Skeletal muscle cell (primary cell): Measurements from ENCODE around the gene SGTA.

Experiments used
- DNase-seq: peaks from one replicate; pipeline ENCODE4 v3.0.0-alpha.2; 2010; ENCODE audit warnings: low read depth
- H3K4me3 ChIP-seq: 2 replicates; pipeline ENCODE4 v1.5.1; 2011; ENCODE audit warnings: low read depth, mild to moderate bottlenecking, control low read depth, low read length, moderate library complexity

Gene SGTA

DNA sequence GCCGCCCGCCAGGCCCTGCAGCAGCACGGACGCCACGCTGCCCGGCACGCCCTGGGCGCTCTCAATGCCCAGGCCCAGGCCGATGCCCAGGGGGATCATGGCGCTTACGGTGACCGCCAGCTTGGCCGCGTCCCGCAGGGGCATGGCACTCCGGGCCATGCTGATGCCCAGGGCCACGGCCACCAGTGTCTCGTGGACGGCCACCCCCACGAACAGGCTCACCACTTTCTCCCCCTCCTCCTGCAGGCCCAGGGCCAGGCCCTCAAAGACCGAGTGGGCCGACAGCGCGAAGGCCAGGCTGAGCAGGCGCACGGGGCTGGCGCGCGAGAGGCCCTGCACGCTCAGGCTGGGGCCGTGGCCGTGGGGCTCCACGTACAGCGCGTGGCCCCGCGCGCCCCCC lies 50.2 kb downstream of the SGTA start:
- no peak for DNase-seq
- no peak overlapping the region for H3K4me3 ChIP-seq

DNA sequence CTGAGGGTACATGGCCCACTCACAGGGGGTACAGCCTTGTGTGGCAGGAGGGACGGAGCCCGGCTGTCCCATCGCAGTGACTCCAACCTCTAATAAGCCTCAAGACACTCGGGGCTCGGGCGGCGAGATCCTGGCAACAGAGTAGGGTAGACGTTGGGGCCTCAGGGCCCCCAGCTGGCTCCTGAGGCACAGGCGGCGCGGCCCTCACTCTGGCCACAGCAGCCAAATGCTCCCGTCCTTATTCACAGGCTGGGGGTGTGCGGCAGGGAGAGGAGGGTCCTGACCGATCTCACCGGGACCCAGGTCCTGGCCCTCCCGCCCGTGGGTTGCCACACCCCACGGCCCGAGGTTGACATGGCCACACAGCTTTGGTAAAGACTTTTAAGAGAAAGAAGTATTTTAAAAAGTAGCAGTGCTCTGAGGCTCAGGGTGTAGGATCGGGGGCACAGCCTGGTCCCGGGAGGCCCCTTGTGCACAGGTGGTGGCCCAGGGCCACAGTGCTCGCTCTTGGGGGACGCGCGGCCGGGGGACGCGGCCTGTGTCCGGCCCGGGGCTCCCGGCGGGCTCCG lies 50.8 kb downstream of the SGTA start:
- no peak for DNase-seq
- H3K4me3 ChIP-seq, result no peak overlapping the region

DNA sequence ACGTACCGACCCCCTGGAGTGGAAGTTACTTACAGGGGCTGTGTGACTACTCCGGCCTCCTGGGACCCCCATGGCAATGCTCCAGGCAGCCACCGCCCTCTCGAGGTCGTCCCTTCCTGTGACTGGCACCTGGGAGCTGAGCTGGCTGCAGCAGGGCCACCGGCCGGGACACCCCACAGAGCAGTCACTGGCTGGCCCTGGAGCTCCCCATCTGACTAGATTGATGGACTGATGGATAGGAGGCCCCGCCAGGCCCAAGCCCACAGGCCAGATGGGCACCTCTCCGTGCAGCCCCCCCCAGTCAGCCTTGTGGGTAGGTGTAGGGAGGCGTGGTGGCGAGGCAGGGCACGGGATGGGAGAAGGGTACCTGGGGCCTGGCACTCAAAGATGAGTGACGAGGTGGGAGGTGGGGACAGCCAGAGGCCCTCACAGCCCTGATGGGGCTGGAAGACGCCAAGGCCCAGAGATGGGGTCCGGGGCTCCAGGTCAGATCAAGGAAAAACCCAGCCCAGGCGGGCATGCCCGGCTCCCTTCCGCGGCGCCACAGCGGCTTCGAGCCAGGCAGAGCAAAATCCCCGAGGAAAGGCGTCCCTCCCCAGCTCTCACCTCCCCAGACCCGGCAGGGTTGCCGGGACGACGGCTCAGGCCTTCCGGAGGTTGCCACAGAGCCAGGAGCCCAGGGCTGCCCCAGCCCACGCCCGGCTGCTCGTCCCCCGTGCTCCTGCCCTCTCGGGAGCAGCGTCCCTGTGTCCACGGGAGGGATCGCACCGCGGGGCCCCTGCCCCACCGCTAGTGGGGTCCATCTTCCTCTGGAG lies 51.7 kb downstream of the SGTA start:
- no peak overlapping the region for H3K4me3 ChIP-seq
- no peak for DNase-seq

DNA sequence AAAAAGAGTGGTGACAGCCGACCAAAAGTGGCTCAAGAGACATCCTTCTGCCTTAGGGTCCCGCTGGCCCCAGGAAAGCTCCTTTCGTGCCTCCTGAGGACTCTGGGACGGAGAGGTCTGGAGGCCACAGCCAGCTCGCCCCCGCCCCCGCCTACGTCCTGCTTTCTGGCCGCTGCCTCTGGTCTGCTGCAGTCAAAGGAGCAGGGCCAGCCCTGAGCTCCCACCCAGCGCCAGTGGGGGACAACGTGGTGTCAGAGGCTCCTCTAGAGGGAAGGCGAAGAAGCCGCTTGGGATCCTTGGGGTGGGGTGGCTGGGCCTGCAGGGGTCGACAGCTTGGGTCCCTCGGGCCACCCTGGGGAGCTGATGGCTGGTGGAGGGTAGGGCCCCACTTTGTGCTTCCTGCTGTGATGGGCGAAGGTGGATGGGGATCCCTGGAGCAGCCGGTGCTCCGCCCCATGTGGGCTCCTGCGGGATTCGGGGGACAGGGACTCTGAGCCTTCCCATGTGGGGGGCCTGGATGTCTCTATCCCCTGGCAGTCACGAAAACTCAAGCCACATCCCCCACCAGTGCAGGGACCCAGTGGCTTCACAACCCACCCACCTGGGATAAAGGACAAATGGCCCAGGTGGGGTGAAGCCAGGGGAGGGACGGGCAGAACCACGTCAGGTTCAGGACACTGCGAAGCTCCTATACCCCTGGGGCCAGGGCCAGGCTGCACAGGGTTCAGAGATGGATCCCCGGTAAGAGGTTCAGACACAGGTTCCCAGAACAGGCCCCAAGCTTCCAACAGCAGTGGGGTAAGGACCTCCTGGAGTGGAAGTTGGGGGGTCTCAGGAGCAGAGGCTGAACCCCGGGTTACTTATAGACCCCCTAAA lies 52.9 kb downstream of the SGTA start:
- no peak for DNase-seq
- H3K4me3 ChIP-seq, result no peak overlapping the region

DNA sequence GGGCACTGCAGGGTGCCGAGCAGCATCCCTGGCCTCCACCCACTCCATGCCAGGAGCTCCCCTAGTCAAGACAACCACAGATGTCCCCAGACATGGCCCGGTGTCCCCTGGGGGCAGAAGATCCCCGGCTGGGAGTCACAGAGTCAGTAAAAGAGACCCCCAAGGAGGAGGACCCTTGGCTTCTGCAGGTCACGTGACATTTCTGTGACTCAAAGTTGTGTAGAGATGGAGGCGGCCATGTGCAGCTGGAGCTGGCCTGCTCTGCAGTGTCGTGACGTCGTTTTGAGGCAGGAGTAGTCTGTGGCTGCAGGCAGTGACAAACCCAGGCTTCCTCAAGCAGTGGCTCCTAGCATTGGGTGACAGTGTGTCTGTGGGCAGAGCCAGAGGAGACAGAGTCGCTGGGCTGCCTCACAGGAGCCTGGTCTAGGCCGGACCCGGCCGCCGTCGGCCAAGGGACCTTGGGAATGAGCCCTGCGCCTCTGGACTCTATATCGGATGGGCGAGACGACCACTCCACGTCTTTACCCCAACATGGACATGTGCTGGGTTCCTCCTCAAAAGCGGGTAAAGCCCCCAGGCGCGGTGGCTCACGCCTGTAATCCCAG lies 54.2 kb downstream of the SGTA start:
- no peak overlapping the region for H3K4me3 ChIP-seq
- DNase-seq, result no peak

DNA sequence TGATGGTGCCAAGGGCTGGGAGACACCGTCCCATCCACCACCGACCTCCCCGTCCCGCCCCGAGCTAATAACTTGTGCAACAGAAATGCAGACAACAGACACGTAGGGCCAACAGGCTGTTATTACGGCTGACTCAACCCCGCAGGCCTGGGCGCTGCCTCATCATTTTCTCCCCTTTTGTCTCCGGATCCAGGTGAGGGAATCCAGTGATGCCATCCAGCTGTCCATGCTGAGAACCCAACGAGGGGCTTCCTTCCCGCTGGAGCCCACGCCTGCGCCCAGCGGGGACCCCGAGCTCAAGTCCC lies 55.5 kb downstream of the SGTA start:
- DNase-seq, result no peak
- no peak overlapping the region for H3K4me3 ChIP-seq

DNA sequence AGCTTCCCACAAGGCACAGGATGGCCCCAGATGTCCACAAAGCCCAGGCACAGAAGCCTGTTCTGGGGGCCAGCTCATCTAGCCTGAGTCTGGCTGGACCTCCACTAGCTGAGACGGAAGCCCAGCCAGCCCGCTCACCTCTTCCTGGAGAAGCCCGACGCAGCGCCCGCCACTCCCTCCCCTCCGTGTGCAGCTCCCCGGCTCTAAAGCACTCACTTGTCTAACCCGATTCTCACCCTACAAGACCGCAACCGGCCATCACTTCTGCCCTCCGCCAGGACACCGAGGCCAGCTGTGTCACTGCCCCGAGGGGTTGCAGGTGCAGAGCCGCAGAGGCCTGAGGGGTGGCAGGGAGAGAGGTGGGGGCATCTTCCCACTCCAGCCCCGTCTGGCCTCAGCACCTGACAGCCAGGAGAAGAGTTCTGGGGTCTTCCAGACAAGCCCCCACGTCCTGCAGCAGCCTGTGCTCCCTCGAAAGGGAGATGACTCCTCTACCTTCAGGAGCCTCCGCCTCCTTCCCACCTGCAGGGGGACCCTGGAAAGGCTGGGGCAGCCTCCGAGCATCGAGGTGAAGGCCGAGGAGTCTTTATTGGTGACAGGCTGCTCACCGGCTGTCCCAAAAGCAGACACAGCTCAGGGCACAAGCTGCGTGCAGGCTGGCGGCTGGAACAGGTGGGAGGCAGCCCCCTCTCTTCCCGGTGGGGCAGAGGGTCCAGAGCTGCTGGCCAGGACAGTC lies 56.0 kb downstream of the SGTA start:
- DNase-seq, result no peak
- H3K4me3 ChIP-seq, result no peak overlapping the region

DNA sequence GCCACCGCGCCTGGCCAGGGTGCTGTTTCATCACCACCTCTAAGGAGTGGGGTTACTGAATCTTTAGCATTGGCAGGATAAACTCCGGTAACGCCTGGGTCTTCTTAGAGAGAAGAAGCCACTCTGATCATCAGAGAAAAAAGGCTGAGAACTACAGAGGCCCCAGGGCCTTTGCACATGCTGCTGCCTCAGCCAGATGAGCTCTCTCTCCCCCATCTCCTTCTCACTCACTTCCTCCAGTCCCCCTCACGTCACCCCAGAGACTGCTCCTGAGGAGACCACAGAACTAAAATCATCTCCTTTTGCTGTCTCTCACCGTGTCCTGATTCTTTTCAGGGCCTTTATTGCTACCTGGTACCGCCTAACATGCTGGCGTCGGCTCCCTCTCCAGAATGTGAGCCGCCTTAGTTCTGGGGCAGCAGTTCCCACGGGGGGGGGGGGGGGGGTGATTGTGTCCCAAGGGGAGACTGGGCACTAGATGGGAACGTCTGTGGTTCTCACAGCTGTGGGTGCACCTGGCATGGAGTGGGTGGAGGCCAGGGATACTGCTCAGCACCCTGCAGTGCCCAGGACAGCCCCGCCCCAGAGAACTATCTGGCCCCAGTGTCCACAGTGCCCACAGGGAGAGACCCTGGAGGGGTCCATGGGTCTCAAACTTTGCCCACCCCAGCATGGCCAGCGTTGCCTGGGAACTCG lies 56.8 kb downstream of the SGTA start:
- no peak overlapping the region for H3K4me3 ChIP-seq
- DNase-seq, result no peak

DNA sequence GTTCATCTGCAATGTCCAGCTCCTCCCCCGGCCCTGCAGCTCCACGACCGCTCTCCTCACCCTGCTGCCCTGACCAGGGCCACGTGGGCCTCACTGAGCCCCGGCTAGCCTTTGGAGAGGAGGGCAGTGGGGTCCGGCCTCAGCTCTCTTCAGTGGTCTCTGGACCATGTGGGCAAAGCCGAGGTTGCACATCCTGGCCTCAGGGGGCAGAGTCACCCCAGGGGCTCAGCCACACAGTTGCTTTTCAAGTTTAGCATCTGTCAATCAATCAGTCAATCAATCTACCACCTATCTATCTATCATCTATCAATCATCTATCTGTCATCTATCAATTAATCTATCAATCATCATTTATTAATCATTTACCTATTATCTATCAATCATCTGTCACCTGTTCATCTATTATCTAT lies 58.9 kb downstream of the SGTA start:
- no peak overlapping the region for H3K4me3 ChIP-seq
- DNase-seq, result no peak

DNA sequence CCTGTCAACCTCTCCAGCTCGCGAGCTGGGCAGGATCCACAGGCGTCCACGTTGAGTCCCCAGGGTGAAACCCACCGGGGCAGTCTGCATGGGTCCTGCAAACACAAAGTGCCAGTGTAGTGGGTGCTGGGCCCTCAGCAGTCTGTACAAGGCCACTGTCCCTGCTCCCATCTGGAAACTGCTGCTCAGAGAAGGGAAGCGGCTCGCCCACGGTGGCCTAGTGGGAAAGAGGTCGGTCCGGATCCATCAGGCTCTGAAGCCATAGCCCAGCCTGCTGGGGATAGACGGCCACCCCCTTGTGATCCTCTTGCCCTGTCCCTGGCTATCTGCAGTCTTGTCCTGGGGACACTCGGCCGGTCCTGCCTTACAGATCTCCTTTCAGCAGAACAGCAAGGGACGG lies 59.3 kb downstream of the SGTA start:
- DNase-seq, result no peak
- H3K4me3 ChIP-seq, result no peak overlapping the region

DNA sequence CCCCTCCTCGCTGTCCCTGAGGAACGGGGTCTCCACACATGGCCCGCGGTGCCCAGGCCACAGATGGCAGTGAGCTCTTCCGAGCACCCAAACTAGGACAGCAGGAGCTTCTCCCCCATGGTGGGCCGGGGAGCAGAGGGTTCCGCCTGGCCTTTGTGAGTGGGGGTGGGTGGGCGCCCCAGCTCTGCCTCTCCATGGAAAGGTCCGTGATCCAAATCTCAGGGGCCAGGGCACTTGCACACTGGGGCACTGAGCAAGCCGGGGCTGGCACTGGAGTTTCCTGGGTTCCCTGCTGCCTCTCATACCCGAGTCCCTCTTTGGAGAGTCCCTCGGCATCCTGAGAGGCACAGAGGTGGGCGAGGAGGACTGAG lies 59.7 kb downstream of the SGTA start:
- no peak for DNase-seq
- H3K4me3 ChIP-seq, result no peak overlapping the region

DNA sequence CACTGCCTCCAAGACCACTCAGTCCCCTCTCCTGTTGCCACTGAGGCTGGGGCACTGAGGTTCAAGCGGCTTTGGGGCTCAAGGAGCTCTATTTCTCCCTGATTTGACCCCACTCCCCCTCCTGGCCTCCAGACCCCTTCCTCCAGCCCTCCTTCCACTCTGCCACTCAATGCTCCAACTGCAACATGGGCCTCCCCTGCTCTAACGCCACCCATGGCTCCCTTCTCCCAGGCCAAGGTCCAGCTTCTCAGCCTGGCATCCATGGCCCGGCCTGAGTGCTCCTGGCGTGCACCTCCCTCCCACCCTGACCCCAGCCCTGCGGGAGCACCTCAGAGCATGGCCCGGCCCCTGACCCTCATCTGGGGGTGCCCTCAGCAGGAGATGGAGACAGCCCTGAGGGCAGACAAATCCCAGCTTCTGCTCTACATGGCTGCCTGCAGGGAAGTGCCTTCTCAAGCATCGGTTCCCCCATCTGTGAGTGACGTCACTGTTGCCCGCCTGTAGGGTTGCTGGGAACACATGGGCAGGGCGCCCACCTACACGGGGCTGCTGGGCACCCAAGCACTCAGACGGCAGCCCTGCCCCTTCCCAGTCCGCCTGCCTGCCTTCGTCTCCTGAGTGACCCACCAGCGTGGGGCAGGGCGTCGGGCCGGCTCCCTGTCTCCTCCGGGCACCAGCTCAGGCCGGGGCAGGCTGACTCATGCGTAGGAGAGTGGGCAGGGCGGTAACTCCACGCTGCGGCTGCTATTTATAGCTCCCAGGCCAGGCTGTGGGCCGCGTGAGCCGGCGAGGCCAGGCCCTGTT lies 60.3 kb downstream of the SGTA start:
- DNase-seq, result no peak
- no peak overlapping the region for H3K4me3 ChIP-seq

DNA sequence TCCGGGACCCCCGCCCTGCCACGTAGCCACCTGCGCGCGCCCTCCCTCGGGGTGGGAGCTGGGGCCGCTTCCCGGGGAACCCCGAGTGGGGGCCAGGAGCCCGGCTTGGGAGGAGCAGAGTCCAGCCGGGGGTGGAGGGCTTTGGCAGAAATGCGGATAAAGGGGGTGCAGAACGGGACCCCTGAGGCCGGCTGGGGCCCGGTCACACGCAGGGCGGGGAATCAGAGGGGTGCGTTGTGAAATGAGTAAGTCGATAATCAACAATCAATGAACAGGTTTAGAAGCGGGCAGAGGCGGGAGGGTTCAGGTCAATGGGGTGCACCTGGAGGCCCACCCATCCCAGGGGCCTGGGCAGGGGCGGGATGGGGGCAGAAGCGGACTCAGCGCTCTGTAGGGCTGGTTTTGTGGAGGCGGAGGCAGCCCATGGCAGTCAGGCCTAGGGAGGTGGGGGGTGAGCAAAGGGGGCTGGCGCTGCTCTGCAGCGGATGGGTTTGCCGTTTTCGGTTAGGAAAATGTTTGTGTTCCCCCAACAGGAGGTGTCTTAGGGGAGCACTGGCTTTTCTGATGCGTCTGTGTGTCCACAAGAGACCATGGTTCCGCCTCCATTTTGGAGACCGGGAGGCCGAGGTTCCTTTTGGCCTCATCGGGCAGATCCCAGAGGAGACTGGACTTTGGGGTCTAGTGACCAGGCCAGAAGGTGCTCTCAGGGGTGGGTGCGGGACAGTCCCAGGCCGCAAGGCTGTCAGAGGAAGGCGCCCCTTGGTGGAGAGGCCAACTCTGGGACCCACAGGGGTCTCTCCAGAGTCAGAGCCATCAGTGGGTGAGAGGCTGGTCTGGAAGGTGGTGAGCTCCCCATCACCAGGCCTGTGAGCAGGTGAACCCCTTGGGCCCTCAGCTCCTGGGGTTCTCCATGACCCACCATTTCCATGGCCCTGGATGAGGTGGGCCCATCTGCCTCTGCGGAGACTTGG lies 61.2 kb downstream of the SGTA start:
- no peak for DNase-seq
- H3K4me3 ChIP-seq, result peak overlapping the region; percentile 50

DNA sequence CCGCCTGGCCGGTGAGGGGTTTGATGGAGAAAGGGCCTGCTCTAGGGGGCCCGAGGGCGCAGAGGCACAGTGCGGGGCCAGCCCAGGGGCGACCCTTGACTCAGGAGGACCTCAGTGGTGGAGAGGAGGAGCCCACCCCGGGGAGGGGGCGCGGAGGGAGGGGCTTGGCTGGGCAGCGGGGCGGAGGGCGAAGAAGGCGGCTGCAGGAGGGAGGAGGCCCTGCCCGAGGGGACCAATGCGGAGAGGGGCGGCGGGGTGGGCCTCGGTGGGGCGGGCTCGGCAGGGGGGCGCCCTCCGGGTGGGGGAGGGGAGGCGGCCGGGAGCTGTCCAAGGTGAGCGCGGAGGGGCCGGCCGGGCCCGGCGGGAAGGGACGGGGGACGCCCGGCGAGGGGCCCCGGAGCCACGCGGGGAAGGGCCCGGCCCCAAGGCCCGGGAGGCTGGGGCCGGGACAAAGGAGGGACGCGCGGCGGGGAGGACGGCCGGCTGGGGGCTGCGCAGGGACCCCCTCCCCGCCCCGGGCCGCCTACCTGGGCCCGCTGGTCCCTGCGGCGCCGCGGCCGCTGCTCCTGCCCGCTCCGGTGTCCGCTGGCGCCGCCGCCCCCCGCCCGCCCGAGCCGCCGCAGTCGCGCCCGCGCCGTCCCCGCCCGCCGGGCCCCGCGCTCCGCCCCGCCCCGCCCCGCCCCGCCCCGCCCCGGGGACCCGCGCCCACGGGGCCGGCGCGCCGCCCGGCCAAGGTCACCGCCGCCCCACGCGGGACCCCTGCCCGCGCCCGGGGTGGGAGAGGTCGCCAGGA lies 62.1 kb downstream of the SGTA start, which contains the start of gene DIRAS1:
TSS of gene DIRAS1 (minus strand) at position 596 of the 793 bp plus-strand sequence. CDS start 3,566 bp downstream, outside the sequence.
- DNase-seq, result no peak
- H3K4me3 ChIP-seq, result peak within 1 kb of the TSS; percentile 50

DNA sequence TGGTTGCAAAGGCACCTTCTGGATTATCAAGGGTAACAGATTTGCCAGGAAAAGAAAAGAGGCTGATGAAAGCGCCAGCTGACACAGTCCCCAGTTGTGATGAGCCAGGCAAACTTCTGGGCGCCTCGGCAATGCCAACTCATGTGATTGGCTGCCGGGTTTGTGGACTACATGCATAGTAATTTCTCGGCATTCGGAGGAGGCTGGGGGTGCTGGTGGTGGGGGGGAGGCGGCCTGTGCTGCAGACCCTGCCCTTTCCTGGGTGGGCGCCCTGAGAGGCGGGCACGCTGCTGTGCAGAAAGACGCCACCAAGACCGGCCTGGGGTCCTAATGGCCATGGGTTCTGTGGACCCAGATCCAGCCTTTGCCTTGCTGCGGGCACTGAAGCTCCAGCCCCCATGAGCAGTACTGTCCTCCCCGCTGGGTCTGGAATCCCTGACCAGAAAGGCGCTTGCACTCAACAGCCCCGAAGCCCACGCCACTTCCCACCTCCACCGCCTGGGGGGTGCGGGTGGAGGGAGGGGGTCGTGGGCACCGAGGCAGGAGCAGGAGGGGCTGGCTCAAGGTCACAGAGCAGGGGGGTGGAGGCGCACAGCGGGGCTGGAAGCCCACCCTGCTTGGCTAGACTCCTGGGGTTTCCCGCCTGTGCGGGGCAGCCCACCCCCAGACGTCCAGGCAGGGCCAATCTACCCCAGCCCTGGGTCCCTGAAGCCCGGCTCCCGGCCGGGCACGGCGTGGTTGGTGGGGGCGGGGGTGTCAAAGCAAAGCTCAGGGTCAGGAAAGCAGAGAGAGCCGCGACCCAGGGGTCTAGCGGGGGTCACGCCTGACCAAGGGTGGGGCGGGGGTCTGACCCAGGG lies 62.9 kb downstream of the SGTA start:
- H3K4me3 ChIP-seq, result peak overlapping the region; percentile 46

More for the DNA sequence above, 62.9 kb downstream of the SGTA start:
- no peak for DNase-seq
